K562 (cell line): Measurements from ENCODE around the gene KCND3.

Experiments
- TF ChIP-seq, protein P1 (sequence below), 2 experiments: fragments of 450-650 bp; formaldehyde crosslinking in 1 of 2; IDR thresholded peaks; 2 replicates each; pipeline versions ENCODE4 v1.4.0 to v1.6.1; 2014 to 2020; ENCODE audit warnings: mild to moderate bottlenecking in 2 of 2, borderline replicate concordance in 1 of 2, low read depth in 1 of 2
- TF ChIP-seq, protein P2 (sequence below), 3 experiments: IDR thresholded peaks in 2 of 3; conservative IDR thresholded peaks in 1 of 3; 2 replicates each; pipeline ENCODE4 v1.5.1; 2011 to 2012; ENCODE audit warnings: low read length in 3 of 3, mild to moderate bottlenecking in 3 of 3, control low read depth in 2 of 3, improper control_type of control experiment in 1 of 3, inconsistent platforms in 1 of 3, low read depth in 1 of 3, mixed read lengths in 1 of 3, moderate library complexity in 1 of 3; ENCODE audit not compliant: insufficient read depth in 2 of 3

DNA sequence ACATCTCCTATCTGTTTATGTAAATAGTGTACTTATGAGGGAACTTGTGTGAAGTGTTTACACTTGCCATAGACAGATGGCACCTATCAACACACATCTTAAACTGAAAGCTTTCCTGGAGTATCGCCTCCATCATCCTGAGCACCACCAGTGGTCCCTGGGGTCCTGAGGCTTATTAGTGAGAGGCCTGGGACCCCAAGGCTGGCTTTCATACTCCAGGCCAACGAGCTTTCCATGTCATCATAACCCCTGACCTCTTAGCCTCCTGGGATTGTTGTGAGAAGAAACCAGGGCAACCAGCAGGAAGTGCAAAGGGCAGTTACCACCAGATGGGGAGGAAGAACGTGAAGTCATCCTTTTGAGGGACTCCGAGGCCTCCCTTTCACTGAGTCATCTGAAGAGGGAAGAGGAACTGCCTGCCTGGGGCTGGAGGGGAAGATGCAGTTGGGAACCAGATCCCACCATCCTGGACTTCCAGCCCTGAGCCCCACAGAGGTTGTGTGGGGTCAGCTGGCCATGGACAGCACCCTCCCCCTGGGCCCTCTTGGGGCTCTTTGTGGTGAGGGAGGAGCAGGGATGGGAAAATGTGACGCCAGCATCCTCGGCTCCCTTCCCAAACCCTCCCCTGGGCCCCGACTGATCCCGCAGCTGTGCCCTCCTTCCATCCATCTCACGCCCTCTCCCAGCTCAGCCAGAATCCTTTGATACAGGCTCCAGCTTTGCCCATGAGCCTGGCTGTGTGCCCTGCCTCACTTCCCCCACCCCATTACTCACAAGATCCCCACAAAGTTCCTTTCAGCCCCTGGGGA is 256.1 kb downstream of the KCND3 start:
- TF ChIP-seq, protein P1, sequence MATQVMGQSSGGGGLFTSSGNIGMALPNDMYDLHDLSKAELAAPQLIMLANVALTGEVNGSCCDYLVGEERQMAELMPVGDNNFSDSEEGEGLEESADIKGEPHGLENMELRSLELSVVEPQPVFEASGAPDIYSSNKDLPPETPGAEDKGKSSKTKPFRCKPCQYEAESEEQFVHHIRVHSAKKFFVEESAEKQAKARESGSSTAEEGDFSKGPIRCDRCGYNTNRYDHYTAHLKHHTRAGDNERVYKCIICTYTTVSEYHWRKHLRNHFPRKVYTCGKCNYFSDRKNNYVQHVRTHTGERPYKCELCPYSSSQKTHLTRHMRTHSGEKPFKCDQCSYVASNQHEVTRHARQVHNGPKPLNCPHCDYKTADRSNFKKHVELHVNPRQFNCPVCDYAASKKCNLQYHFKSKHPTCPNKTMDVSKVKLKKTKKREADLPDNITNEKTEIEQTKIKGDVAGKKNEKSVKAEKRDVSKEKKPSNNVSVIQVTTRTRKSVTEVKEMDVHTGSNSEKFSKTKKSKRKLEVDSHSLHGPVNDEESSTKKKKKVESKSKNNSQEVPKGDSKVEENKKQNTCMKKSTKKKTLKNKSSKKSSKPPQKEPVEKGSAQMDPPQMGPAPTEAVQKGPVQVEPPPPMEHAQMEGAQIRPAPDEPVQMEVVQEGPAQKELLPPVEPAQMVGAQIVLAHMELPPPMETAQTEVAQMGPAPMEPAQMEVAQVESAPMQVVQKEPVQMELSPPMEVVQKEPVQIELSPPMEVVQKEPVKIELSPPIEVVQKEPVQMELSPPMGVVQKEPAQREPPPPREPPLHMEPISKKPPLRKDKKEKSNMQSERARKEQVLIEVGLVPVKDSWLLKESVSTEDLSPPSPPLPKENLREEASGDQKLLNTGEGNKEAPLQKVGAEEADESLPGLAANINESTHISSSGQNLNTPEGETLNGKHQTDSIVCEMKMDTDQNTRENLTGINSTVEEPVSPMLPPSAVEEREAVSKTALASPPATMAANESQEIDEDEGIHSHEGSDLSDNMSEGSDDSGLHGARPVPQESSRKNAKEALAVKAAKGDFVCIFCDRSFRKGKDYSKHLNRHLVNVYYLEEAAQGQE (IDR thresholded peaks at IDR 0.05; ENCODE audit: borderline replicate concordance): no peak
- TF ChIP-seq, protein P1 (CRISPR knock-in tag; IDR thresholded peaks at IDR 0.05; ENCODE audit: low read depth): peak; percentile 45; the same call in 1 of the 2 replicates
- TF ChIP-seq, protein P2, sequence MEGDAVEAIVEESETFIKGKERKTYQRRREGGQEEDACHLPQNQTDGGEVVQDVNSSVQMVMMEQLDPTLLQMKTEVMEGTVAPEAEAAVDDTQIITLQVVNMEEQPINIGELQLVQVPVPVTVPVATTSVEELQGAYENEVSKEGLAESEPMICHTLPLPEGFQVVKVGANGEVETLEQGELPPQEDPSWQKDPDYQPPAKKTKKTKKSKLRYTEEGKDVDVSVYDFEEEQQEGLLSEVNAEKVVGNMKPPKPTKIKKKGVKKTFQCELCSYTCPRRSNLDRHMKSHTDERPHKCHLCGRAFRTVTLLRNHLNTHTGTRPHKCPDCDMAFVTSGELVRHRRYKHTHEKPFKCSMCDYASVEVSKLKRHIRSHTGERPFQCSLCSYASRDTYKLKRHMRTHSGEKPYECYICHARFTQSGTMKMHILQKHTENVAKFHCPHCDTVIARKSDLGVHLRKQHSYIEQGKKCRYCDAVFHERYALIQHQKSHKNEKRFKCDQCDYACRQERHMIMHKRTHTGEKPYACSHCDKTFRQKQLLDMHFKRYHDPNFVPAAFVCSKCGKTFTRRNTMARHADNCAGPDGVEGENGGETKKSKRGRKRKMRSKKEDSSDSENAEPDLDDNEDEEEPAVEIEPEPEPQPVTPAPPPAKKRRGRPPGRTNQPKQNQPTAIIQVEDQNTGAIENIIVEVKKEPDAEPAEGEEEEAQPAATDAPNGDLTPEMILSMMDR (IDR thresholded peaks at IDR 0.05 in 2 of 3, conservative IDR thresholded peaks at IDR 0.05 in 1 of 3; ENCODE audit: insufficient read depth in 2 of 3, low read depth in 1 of 3, low read length in 3 of 3): 0 out of 6 replicates have a peak, but pooled peaks of 1 of the 3 experiments have one; percentile 1
